Right lobe of liver (tissue), 4 donors: ENCODE measurements around the gene SNUPN.

Experiments
- POLR2A ChIP-seq: fragments of 450-650 bp; IDR thresholded peaks from one replicate; pipeline ENCODE4 v1.6.1; 2017; ENCODE audit warnings: antibody characterized with exemption, mild to moderate bottlenecking
- TF ChIP-seq, protein P1 (sequence below), 4 donors: fragments of 200-600 bp in 3 of 4; fragments of 450-650 bp in 1 of 4; IDR thresholded peaks; one replicate each; pipeline versions ENCODE4 v1.5.1 to v1.8.0; 2016 to 2022; ENCODE audit warnings: antibody characterized with exemption in 4 of 4, mild to moderate bottlenecking in 2 of 4
- donor health status: DM: no; HTN: no; CAD: no.
- donor health status: DM: no; HTN: no; CAD: no.
- donor health status: DM: no; HTN: yes; CAD: no.

DNA sequence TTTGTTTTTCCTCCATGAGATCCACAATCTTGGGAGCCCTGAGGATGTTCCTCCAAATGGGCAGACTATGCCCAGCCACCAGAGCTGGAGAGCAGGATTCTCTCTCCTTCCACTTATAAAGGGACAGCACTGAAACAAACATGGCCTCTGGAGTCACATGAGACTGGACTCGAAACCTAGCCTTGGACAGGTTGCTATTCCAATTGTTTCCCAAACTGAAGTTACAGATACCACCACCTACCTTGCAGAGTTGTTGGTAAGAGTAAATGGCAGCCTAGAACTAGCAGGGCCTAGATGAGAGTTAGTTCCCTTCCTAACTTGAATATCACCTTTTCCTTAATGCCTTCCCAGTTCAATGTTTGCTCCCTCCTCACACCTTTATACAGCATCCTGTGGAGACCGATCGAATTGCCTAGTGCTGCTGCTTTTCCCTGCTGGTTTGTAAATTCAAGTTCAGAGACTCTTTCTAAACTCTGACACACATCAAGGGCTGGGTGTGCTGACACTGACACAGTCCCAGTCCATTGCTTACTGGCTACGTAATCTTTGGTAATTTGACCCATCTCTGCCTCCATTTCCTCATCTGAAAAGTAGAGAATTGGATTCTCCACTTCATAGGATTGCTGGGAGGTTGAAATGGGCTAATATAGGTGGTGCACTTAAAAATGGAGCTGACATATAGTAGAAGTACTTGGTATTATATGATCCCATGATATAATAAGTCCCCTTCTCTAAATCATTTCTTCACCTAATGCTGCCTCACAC, 11.9 kb upstream of the SNUPN start:
- no peak for TF ChIP-seq POLR2A
- TF ChIP-seq, protein P1, sequence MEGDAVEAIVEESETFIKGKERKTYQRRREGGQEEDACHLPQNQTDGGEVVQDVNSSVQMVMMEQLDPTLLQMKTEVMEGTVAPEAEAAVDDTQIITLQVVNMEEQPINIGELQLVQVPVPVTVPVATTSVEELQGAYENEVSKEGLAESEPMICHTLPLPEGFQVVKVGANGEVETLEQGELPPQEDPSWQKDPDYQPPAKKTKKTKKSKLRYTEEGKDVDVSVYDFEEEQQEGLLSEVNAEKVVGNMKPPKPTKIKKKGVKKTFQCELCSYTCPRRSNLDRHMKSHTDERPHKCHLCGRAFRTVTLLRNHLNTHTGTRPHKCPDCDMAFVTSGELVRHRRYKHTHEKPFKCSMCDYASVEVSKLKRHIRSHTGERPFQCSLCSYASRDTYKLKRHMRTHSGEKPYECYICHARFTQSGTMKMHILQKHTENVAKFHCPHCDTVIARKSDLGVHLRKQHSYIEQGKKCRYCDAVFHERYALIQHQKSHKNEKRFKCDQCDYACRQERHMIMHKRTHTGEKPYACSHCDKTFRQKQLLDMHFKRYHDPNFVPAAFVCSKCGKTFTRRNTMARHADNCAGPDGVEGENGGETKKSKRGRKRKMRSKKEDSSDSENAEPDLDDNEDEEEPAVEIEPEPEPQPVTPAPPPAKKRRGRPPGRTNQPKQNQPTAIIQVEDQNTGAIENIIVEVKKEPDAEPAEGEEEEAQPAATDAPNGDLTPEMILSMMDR (IDR thresholded peaks at IDR 0.05) = no peak
